Endothelial cell (in vitro differentiated cells): ENCODE measurements around the gene CP. TPM values are rescaled to one million over a fixed set of nuclear protein-coding genes. Genes with fewer than 3 reads are reported as not detected.

ENCODE experiments used
- DNase-seq: peaks from one replicate; pipeline ENCODE4 v3.0.0; 2021; ENCODE audit warnings: low spot score
- H3K27ac Mint-ChIP-seq: one replicate; pipeline ENCODE4 v1.8.0; 2021; ENCODE audit warnings: mixed read lengths, inconsistent platforms; ENCODE audit not compliant: unreplicated experiment
- H3K27me3 Mint-ChIP-seq: one replicate; pipeline ENCODE4 v1.8.0; 2021; ENCODE audit warnings: mild to moderate bottlenecking, moderate library complexity, mixed read lengths, inconsistent platforms; ENCODE audit not compliant: unreplicated experiment
- H3K36me3 Mint-ChIP-seq: one replicate; pipeline ENCODE4 v1.8.0; 2021; ENCODE audit warnings: mild to moderate bottlenecking, low read depth, mixed read lengths, inconsistent platforms; ENCODE audit not compliant: unreplicated experiment
- H3K4me1 Mint-ChIP-seq: one replicate; pipeline ENCODE4 v1.8.0; 2021; ENCODE audit warnings: mild to moderate bottlenecking, mixed read lengths, inconsistent platforms; ENCODE audit not compliant: unreplicated experiment
- H3K4me3 Mint-ChIP-seq: one replicate; pipeline ENCODE4 v1.8.0; 2021; ENCODE audit warnings: mild to moderate bottlenecking, mixed read lengths, inconsistent platforms; ENCODE audit not compliant: unreplicated experiment
- H3K9me3 Mint-ChIP-seq: one replicate; pipeline ENCODE4 v1.8.0; 2021; ENCODE audit warnings: mixed read lengths, inconsistent platforms; ENCODE audit not compliant: unreplicated experiment
- CTCF ChIP-seq: fragments of 200-600 bp; sonication (generic); IDR thresholded peaks from one replicate; pipeline ENCODE4 v1.5.0; 2021; ENCODE audit warnings: antibody characterized with exemption; ENCODE audit not compliant: unreplicated experiment
- total RNA-seq: library from RNA; stranded (reverse); fragmentation: NEBNext Ultra II Directional; extraction: Animal tissue kit (Norgen Biotek cat#: 25700); gene quantifications from one replicate; pipeline ENCODE4 v1.2.1, GENCODE V29; 2021; ENCODE audit not compliant: unreplicated experiment

The CP gene
- total RNA-seq, 1 donor from 2014 or later = 0.44 TPM

GRCh38 chr3:149209431-149209830 is 12.2 kb downstream of the CP start:
- H3K4me3 Mint-ChIP-seq = no peak overlapping the region
- DNase-seq = no peak

GRCh38 chr3:149207475-149207874 is 14.2 kb downstream of the CP start:
- no peaks in the 10 kb centered on the region for H3K36me3 Mint-ChIP-seq
- no peak for TF ChIP-seq CTCF
- H3K4me1 Mint-ChIP-seq = peaks cover 3% of the 10 kb centered on the region
- H3K27me3 Mint-ChIP-seq = peaks cover 1% of the 10 kb centered on the region
- H3K9me3 Mint-ChIP-seq = no peaks in the 10 kb centered on the region
- H3K4me3 Mint-ChIP-seq = no peak overlapping the region
- no peak for DNase-seq
- H3K27ac Mint-ChIP-seq = no peak overlapping the region

More at GRCh38 chr3:149209431-149209830, 12.2 kb downstream of the CP start:
- no peaks in the 10 kb centered on the region for H3K4me1 Mint-ChIP-seq
- H3K27me3 Mint-ChIP-seq = no peaks in the 10 kb centered on the region
- TF ChIP-seq CTCF = no peak
- no peaks in the 10 kb centered on the region for H3K9me3 Mint-ChIP-seq
- no peaks in the 10 kb centered on the region for H3K36me3 Mint-ChIP-seq
- H3K27ac Mint-ChIP-seq = no peak overlapping the region

- DNase-seq = no peak
- Mint-ChIP-seq H3K27ac (no peak overlapping the region), H3K27me3 (peaks cover 1% of the 10 kb centered on the region), H3K36me3 (no peaks in the 10 kb centered on the region), H3K9me3 (no peaks in the 10 kb centered on the region), H3K4me3 (no peak overlapping the region), H3K4me1 (peaks cover 3% of the 10 kb centered on the region)
- no peak for TF ChIP-seq CTCF
Measured at GRCh38 chr3:149204390-149204991, 17.1 kb downstream of the CP start.

GRCh38 chr3:149203758-149204157 is 17.9 kb downstream of the CP start:
- no peaks in the 10 kb centered on the region for H3K36me3 Mint-ChIP-seq
- TF ChIP-seq CTCF = no peak
- peaks cover 1% of the 10 kb centered on the region for H3K27me3 Mint-ChIP-seq
- no peaks in the 10 kb centered on the region for H3K9me3 Mint-ChIP-seq
- peaks cover 3% of the 10 kb centered on the region for H3K4me1 Mint-ChIP-seq
- H3K4me3 Mint-ChIP-seq = no peak overlapping the region
- H3K27ac Mint-ChIP-seq = no peak overlapping the region
- no peak for DNase-seq

GRCh38 chr3:149199474-149199873 is 22.2 kb downstream of the CP start:
- no peak for TF ChIP-seq CTCF
- Mint-ChIP-seq H3K4me3 (no peak overlapping the region), H3K27ac (no peak overlapping the region), H3K27me3 (peaks cover 1% of the 10 kb centered on the region), H3K9me3 (no peaks in the 10 kb centered on the region), H3K4me1 (peaks cover 14% of the 10 kb centered on the region), H3K36me3 (no peaks in the 10 kb centered on the region)
- DNase-seq = no peak
